BJ (cell line): ENCODE data around the gene AMMECR1. TPM values are rescaled to one million over a fixed set of nuclear protein-coding genes. Genes with fewer than 3 reads are reported as not detected.

Experiments
- CTCF ChIA-PET: fragments of 350-600 bp; formaldehyde crosslinking; extraction: SDS; loops from one replicate; lab custom pipeline; 2021; ENCODE audit warnings: antibody characterized with exemption, inconsistent platforms; lab: Yijun Ruan, JAX
- POLR2A ChIA-PET: fragments of 300-600 bp; sonication (Branson Sonifier 250); formaldehyde crosslinking; extraction: SDS; loops from one replicate; lab custom pipeline; 2021; ENCODE audit warnings: antibody characterized with exemption; lab: Charles Lee
- DNase-seq: peaks from one replicate; pipeline ENCODE4 v3.0.0-alpha.2; 2011; ENCODE audit warnings: low read depth
- H3K27me3 ChIP-seq: 2 replicates; pipeline ENCODE4 v1.6.0; 2011; ENCODE audit warnings: low read length; ENCODE audit not compliant: control insufficient read depth, insufficient read depth
- H3K36me3 ChIP-seq: 2 replicates; pipeline ENCODE4 v1.5.1; 2011; ENCODE audit warnings: low read length; ENCODE audit not compliant: control insufficient read depth, insufficient read depth
- H3K4me3 ChIP-seq: 2 replicates; pipeline ENCODE4 v1.5.1; 2011; ENCODE audit warnings: low read depth, mild to moderate bottlenecking, control low read depth, low read length
- CTCF ChIP-seq: IDR thresholded peaks from 2 replicates; pipeline ENCODE4 v1.5.1; 2011; ENCODE audit warnings: low read depth, mild to moderate bottlenecking, control low read depth, inconsistent platforms, low read length, moderate library complexity; ENCODE audit not compliant: insufficient read depth
- polyA plus RNA-seq: library from polyadenylated mRNA; depleted of rRNA; stranded (reverse); fragments of >200 nt; gene quantifications from 2 replicates; pipeline ENCODE4 v1.2.3, GENCODE V29; 2011; rRNA removed
- small RNA-seq: library from RNA; depleted of rRNA; stranded (forward); fragments of <200 nt; gene quantifications from one replicate; pipeline ENCODE3, GENCODE V24; 2012; ENCODE audit warnings: low replicate concordance, low read depth; ENCODE audit not compliant: insufficient read length

Gene AMMECR1
- polyA plus RNA-seq, 1 experiment, result 7.3 TPM

- H3K27me3 ChIP-seq, result no peaks in the 10 kb centered on the region
- no peak for TF ChIP-seq CTCF
- no peaks in the 10 kb centered on the region for H3K36me3 ChIP-seq
- ChIA-PET POLR2A (no interaction called here), CTCF (interaction anchor here (11.2 kb wide), 1 partner anchor 260 kb away, joined by 331 read pairs; no protein-coding TSS in a partner anchor)
- no peak for DNase-seq
- H3K4me3 ChIP-seq, result no peak overlapping the region
These were observed 164.6 kb downstream of the AMMECR1 start for GRCh38 chrX:110153244-110153643.

GRCh38 chrX:110146521-110146920 lies 171.4 kb downstream of the AMMECR1 start:
- TF ChIP-seq CTCF, result peak; percentile 64
- Histone ChIP-seq H3K27me3 (no peaks in the 10 kb centered on the region), H3K36me3 (no peaks in the 10 kb centered on the region), H3K4me3 (no peak overlapping the region)
- DNase-seq, result no peak
- ChIA-PET CTCF (interaction anchor here (0.5 to 4.2 kb wide), 34 partner anchors 10 to 449 kb away, joined by 3 to 73 read pairs (median 4); partner anchors contain the start of gene TMEM164), POLR2A (no interaction called here)

- H3K4me3 ChIP-seq, result no peak overlapping the region
- H3K27me3 ChIP-seq, result no peaks in the 10 kb centered on the region
- DNase-seq, result no peak
- CTCF ChIA-PET, result interaction anchor here (0.5 to 4.2 kb wide), 25 partner anchors 10 to 448 kb away, joined by 3 to 73 read pairs (median 4); partner anchors contain the start of gene TMEM164
- peak; percentile 53 for TF ChIP-seq CTCF
- POLR2A ChIA-PET, result no interaction called here
- H3K36me3 ChIP-seq, result no peaks in the 10 kb centered on the region
These were observed 172.0 kb downstream of the AMMECR1 start for GRCh38 chrX:110145854-110146253.

GRCh38 chrX:110145311-110145710 lies 172.6 kb downstream of the AMMECR1 start:
- H3K27me3 ChIP-seq, result no peaks in the 10 kb centered on the region
- POLR2A ChIA-PET, result no interaction called here
- no peaks in the 10 kb centered on the region for H3K36me3 ChIP-seq
- H3K4me3 ChIP-seq, result no peak overlapping the region
- CTCF ChIA-PET, result interaction anchor here (0.7 to 4.2 kb wide), 9 partner anchors 11 to 274 kb away, joined by 3 to 73 read pairs (median 11); no protein-coding TSS in a partner anchor
- no peak for DNase-seq
- no peak for TF ChIP-seq CTCF

Small RNA genes within 50 kb of the gene (small RNA-seq; reads per million reads assigned to genes)
- gene GNG5P2 (not detected), gene SNORD96B (1.5 reads per million)

Other genes with a start within 250 kb of the AMMECR1 start
- gene RTL9, start 40.8 kb upstream of the AMMECR1 start, polyA plus RNA-seq, result 0.16 and 0.18 TPM in 2 replicates